ENCODE results near the gene FBXO7.

The FBXO7 gene

DNA sequence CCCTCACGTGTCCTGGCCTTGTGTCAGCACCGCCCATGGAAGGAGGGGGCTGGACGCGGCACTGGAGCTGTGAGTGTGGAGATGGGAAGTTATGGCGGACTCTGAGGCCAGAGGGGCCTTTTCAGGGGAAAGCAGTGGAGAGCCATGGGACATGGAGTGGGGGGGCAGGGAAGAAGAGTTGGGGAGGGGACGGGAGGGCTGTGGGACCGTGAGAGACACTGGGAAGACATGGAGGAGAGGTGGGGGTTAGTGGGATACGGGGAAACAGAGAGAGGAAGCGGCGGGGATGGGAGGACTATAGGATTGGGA, 58.2 kb downstream of the FBXO7 start:
- no peak for FAIRE-seq

DNA sequence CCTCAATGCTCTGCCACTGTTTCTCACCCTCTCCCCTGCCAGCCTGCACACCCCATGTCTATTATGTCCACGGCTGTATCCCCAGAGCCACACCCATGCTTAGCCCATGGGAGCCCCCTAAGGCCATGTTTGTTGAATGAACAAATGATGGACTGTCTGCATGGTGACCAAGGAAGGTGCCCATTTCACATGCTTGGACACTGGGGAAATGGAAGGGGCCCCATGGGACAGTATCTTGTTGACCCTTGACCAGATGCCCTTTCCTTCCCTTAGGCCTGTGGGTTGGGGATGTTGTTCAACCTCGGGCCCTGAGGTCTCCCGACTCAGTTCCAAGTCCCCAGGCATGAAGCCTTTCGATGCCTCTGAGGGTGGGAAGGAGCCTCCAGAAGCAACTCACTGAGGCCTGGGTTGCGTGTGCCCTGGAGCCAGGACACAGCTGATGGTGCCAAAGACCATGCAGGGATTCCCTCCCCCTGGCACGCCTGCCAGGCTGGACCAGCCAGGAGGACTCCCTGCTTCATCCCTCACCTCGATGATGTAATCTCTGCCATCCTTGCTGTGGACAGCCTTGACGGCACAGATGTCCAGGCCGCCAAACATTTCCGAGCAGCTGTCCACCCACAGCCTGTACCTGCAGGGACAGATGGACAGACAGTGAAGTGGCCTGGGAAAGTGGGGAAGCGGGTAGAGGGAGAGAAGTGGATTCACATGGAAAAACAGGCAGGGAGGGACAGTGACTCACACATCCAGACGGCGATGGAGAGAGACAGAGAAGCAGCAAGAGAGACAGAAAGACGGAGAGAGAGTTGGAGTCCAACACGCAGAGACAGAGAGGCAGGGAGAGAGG, 58.9 kb downstream of the FBXO7 start:
- FAIRE-seq, result no peak

DNA sequence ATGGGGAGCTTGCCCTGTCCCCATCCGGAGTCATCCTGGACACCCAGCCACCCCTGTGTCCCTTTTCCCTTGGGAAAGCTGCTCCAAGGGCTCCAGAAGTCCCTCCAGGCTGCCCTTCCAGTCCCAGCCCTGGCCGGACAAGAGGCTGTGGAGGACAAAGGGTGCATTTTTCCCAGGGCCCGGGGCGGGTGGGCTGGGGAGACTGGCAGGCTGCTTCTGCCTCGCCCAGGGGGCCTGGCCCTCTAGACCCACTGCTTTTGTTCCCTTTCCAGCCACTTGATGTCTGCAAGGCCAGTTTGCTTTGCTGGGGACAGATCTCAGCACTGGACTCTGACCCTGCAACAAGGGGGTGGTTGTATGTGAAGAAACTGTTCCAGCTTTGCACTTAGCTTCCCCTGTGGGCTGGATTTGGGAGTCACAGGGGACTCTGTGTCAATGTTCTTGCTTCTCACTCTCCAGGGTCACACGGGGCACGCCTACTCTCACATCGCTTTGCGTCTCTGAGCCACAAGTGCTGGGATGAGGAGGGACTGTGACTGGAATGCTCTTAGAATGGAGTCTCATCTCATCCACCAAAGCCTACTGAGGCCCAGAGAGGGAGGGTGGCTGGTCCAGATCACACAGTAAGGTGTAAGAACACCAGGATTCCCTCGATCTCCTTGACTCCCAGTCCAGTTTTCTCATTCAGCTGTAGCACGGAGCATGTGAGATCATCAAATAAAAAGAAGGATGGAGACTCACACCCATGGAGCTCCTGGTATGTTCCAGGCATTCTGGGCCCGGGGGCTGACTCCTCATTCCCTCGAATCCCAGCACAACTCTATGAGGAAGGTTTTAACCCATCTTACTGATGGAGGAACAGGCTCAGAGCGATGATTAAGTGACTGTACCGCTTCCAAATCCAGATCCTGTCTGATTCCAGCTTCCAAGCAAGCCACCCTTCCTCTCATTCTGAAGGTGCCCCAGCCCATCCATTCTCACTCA, 59.9 kb downstream of the FBXO7 start:
- FAIRE-seq, result no peak

GRCh38 chr22:32535531-32536190, 61.0 kb downstream of the FBXO7 start:
- FAIRE-seq, result no peak

DNA sequence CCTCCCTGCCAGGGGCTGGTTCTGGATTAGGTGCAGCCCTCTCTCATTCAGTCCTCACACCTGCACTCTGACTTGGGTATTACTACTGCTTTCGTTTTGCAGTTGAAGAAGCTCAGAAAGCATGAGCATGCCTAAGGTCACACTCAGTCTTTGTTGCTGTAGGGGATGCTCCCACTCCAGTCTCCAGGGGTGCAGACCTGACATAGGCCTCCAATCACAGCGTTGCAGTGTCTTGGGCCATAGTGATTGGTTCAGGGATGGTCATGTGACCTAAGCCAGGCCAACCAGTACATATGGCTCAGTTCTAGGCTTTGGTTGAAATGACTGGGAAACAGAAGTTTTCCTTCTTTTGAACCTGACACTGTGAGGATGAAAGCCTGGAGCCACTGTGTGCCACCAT, 61.7 kb downstream of the FBXO7 start:
- FAIRE-seq, result no peak

GRCh38 chr22:32538521-32538920, 63.9 kb downstream of the FBXO7 start:
- no peak for FAIRE-seq

DNA sequence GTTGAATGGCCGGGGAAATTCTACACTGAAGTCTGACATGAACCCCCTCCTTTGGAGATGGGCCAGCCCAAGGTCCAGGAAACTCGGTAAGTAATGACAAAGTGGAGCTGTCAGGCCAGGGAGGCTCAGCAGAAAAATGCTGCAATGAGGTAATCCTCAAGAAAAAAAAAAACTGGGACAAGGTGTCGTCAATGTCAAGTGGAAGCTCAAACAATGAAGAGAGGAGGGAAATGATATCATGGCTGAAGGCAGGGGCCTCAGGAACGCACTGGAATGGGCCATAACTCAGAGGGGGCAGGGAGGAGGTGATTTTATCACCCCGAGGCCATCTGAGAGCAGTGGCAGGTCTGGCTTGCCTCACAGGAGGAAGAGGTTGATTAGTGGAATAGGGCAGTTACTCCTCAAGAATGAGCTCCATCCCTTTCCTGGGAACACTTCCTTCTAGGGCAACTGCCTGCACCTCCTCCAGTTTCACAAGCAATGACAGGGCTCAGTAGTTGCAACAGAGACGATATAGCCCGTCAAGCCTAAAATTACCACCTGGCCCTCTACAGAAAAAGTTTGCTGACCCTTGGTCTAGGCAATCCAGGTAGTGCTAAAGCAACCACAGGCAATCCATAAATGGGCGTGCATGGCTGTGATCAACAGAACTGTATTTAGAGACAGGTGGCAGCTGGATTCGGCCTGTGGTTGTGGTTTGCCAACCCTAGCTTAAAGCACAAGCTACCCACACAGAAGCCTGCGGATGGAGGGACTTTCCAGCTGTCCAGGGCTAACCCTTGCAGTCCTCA, 65.2 kb downstream of the FBXO7 start:
- no peak for FAIRE-seq

DNA sequence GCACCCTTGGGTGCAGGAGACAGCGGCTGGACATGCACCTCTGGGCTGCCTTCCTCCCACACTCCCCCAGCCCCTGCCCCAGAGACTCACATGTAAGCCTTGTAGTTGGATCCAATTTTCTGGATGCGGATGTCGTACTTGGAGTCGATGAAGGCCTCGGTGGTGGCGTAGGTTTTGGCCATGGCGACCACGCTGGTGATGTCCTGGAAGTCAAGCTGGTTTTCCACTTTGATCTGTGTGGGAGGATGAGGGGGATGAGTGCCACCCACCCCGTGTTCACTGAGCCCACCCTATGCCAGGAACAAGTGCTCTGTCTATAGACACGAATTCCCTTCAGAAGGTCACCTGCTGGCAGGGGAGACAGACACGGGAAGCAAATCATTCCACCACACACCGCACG, 66.9 kb downstream of the FBXO7 start:
- FAIRE-seq, result no peak

DNA sequence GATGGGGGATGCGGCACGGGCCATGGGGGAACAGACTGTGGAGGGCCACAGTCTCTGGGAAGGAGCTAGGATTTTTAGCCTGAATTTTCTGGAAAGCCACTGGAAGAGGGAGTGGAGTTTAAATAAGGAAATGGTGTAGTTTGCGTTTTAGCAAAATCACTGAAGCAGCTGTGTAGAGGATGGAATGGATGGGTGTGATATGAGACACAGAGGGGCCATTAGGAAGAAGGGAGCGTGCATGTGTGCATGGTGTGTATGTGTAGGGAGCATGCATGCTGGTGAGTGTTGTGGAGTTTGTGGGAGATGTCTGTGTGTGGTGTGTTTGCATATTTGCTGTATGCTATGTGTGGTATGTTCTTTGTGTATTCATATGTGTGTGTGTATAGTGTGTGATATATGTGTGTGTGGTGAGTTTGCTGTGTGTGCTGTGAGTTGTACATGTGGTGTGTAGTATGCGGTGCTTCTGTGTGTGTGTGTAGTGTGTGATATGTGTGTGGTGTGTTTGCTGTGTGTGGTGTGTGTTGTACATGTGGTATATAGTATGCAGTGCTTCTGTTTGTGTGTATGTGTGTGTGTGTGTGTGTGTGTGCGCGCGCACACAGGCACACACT, 67.6 kb downstream of the FBXO7 start:
- FAIRE-seq, result no peak

GRCh38 chr22:32542677-32543357, 68.2 kb downstream of the FBXO7 start:
- no peak for FAIRE-seq

- FAIRE-seq, result no peak
Observed at GRCh38 chr22:32544953-32545558, 70.4 kb downstream of the FBXO7 start.

DNA sequence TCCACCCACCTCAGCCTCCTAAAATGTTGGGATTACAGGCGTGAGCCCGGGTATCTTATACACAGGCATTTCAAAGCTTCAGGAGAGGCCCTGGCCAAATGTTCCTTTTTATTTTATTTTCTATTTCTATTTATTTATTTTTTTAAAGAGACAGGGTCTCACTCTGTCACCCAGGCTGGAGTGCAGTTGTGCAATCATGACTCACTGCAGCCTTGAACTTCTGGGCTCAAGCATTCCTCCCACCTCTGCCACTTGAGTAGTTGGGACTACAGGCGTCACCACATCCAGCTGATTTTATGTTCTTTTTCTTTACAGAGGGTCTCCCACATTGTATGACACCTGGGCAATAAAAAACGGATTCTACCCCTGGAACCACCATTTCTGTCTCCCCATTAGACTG, 71.2 kb downstream of the FBXO7 start:
- FAIRE-seq, result no peak

- no peak for FAIRE-seq
Observed at GRCh38 chr22:32546496-32546895, 71.9 kb downstream of the FBXO7 start.

DNA sequence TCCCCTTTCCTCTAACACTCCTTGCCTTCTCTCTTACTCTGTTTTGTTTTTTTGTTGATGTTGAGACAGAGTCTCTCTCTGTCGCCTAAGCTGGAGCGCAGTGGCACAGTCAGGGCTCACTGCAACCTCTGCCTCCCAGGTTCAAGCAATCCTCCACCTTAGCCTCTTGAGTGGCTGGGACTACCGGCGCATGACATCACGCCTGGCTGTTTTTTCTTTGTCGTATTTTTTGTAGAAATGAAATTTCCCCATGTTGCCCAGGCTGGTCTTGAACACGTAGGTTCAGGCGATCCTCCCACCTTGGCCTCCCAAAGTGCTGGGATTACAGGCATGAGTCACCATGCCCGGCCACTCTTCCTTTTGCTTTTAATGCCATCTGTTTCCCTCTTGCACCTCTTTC, 72.3 kb downstream of the FBXO7 start:
- FAIRE-seq, result no peak

DNA sequence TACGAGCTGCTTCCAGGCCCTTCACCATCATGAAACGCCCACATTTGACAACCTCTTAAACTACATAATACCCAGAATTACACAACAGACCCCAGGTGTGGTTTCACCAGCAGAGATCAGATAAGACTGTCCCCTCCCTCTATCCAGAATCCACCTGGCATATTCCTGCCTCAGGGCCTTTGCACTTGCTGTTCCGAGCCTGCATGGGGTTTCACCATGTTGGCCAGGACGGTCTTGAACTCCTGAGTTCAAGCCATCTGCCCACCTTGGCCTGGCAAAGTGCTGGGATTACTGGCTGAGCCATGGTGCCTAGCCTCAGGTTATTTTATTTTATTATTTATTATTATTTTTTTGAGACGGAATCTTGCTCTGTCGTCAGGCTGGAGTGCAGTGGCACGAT, 73.4 kb downstream of the FBXO7 start:
- no peak for FAIRE-seq

Measured in endometrium (tissue), 2 donors.